Loucy (cell line): Measurements from ENCODE around the gene ABAT.

Experiments used
- CTCF ChIP-seq: fragments of 200-600 bp; sonication (generic); conservative IDR thresholded peaks from 2 replicates; pipeline ENCODE4 v1.5.1; 2014; ENCODE audit warnings: mild to moderate bottlenecking, antibody characterized with exemption, low read length
- EZH2phosphoT487 ChIP-seq: fragments of 200-600 bp; IDR thresholded peaks from 2 replicates; pipeline ENCODE4 v1.6.1; 2018; ENCODE audit warnings: antibody characterized with exemption, mild to moderate bottlenecking, moderate library complexity, borderline replicate concordance

GRCh38 chr16:8631373-8631772 is 43.0 kb upstream of the ABAT start:
- TF ChIP-seq CTCF (no peak), EZH2phosphoT487 (no peak)
